HG03045 (cell line): ENCODE results near the gene BLOC1S4.

Experiments used
- ATAC-seq: cut with Tn5 transposase; IDR thresholded peaks from one replicate; pipeline ENCODE4 v1.9.1; 2021; ENCODE audit warnings: mild to moderate bottlenecking, moderate library complexity; ENCODE audit not compliant: unreplicated experiment

Gene BLOC1S4

GRCh38 chr4:6689506-6689960 lies 26.4 kb upstream of the BLOC1S4 start:
- ATAC-seq: no peak

- no peak for ATAC-seq
Measured at GRCh38 chr4:6692379-6692778, 23.6 kb upstream of the BLOC1S4 start.

DNA sequence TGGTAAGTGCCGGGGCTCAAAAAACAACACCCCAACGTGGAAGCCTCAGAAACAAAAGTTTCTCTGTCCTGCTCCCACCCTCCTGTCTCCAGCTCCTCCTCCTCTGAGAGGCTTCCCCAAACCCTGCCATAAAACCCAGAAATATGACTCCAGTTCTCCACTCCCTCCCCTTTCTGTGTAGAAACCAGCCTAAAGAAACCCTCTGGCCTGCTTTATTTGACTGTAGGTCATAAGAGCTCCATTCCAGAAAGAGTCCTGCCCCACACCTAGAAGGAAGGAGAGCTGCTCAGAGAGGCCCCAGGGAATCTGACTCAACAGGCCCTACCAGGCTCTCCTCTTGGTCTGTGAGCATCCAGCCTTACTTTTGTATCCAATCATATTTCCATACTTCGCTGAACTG lies 23.2 kb upstream of the BLOC1S4 start:
- no peak for ATAC-seq

DNA sequence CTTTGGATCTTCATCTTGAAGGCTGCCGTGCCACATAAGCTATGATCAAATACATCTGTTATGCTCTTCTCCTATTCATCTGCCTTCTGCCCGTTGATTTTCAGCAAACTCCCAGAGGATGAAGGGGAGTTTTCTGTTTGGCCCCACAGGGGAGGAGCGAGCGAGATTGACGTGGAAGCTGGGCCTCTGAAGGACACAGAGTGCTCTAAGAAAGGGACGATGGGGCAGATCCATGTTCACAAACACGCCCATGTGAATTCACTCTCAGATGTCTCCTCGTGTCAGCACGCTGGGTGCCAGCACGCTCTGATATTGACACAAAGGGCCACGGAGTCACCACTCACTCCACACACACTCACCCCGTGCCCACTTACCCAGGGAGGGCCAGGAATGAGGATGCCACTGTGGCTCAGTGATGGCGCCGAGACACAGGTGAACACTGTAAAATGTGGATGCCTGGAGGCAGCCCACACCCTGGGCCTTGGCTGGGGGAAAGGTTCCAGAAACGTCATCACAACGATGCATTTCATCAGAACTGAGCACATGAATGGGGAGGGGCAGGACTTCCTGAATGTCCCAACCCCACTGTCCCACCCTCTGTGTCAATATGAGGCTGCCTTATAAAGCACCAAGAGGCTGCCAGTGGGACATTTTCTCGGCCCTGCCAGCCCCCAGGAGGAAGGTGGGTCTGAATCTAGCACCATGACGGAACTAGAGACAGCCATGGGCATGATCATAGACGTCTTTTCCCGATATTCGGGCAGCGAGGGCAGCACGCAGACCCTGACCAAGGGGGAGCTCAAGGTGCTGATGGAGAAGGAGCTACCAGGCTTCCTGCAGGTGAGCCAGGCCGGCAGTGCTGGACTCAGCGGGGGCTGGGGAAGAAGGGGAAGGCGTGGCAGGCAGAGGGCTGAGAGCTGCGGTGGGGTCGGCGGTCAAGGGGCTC lies 22.5 kb upstream of the BLOC1S4 start, which contains the start of gene S100P:
Gene S100P (plus strand): TSS at position 648 of the 946 bp plus-strand sequence. CDS start 55 bp downstream, at position 703.
- ATAC-seq: no peak

- ATAC-seq: no peak
Measured at GRCh38 chr4:6694177-6694901, 21.6 kb upstream of the BLOC1S4 start.

- ATAC-seq: no peak
Measured at GRCh38 chr4:6695660-6696610, 20.0 kb upstream of the BLOC1S4 start.

- ATAC-seq: no peak
Measured at GRCh38 chr4:6696611-6697010, 19.4 kb upstream of the BLOC1S4 start.

- ATAC-seq: no peak
Measured at GRCh38 chr4:6697131-6697530, 18.8 kb upstream of the BLOC1S4 start.

- no peak for ATAC-seq
Measured at GRCh38 chr4:6699388-6699787, 16.6 kb upstream of the BLOC1S4 start.

DNA sequence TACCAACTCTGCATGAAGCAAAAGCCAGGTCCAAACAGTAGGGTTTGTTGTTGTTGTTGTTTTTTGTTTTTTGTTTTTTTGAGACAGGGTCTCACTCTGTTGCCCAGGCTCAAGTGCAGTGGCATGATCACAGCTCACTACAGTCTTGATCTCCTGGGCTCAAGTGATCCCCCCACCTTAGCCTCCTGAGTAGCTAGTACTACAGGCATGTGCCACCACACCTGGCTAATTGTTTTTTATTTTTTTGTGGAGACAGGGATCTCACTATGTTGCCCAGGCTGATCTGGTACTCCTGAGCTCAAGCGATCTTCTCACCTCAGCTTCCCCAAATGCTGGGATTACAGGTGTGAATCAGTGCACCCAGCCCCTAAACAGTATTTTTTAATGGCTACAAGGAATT lies 16.1 kb upstream of the BLOC1S4 start:
- no peak for ATAC-seq

- ATAC-seq: no peak
Measured at GRCh38 chr4:6701371-6701770, 14.6 kb upstream of the BLOC1S4 start.

- ATAC-seq: no peak
Measured at GRCh38 chr4:6702761-6703160, 13.2 kb upstream of the BLOC1S4 start.

DNA sequence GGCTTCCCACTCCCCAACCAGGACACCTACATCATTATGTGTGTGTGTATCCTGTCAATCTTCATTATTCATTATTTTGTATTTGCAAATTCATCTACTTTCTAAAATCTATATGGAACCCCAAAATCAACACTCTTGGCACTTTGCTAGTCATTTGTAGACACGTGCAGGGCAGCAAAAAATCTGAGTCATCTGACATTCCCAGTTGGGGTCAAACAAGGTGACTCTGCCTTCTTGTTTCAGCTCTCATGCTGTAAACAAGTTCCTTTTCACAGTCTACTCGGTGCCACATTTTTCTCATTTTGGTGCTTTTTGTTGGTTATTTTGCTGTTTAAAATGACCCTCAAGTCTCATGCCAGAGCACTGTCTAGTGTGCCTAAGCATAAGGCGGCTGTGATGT lies 12.2 kb upstream of the BLOC1S4 start:
- ATAC-seq: no peak

GRCh38 chr4:6705646-6706045 lies 10.3 kb upstream of the BLOC1S4 start:
- ATAC-seq: no peak

DNA sequence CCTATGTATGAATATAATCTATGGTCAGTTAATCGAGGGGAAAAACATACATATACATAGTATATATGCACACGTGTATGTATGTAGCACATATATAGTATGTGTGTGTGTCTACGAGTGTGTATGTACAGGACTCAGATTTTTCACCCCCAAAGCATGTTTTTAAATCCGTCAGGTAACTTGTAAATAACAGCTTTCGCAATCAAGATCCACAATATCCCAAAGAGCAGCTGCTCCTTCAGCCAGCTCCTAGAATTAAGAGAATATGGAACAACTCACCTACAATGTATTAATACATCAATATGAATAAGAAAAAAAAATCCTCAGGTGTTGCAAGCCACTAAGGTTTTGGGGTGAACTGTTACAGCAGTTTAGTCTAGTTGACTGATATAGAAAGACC lies 9.8 kb upstream of the BLOC1S4 start:
- no peak for ATAC-seq

DNA sequence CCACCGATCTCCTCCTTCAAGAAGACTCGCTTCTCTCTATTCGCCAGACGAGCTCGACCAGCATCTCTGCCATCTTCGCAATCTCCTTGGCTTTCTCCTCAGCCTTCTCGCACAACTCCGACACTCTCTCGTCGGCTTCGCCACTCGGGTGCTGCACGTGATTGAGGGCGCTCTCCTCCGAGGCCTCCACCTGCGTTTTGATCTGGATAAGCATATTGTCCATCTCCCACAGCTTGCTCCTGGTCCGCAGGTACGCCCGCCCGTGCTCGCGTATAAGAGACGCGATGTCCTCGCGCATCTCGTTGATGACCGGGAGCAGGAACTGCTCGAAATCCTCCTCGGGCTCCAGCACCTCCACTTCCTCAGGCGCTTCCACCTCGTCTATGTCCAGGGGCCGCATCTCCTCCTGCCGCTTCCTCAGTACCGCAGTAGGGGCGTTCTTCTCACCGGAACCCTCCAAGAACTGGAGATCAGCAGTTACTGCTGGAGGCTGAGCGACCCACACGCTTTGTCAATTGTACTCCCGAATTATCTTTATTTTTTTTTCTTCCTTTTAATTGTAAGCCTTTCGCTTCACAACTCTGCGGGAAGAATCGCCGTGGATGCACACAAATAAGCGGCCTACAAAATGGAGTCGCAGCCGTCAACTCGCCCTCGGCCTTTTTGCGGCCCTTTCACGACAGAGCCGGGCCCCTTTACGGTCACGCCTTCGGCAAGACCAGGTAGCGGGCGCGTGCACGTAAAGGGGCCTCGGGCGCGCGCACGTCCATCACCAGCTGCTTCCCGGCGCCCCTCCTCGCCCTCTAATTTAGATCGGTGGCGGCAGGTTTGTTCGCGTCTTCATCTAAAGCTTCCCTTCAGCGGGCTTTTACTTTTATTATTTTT lies 6.5 kb upstream of the BLOC1S4 start, which contains the start of gene MRFAP1L1:
Gene MRFAP1L1 (minus strand): TSS at position 636 of the 885 bp plus-strand sequence. CDS start 236 bp downstream, at position 400.
- peak; percentile 60 for ATAC-seq

DNA sequence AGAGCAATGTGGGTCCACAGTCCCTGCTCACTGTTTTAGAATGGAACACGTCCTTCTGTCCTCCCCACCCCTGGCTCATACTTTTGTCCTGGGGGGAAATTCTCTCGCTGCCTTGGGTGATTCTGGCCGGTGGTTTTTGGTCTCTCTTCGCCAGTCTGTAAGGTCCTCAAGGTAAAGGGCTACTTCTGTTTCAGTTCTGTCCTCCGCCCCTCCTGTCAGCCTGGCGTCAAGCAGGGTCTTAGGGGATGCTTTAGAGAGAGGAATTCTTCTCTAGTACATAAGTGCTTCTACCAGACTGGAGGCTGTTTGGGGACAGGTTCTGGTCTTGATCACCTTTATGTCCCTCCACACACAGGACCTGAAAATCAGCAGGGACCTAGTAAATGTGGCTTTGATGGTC lies 5.7 kb upstream of the BLOC1S4 start:
- no peak for ATAC-seq

DNA sequence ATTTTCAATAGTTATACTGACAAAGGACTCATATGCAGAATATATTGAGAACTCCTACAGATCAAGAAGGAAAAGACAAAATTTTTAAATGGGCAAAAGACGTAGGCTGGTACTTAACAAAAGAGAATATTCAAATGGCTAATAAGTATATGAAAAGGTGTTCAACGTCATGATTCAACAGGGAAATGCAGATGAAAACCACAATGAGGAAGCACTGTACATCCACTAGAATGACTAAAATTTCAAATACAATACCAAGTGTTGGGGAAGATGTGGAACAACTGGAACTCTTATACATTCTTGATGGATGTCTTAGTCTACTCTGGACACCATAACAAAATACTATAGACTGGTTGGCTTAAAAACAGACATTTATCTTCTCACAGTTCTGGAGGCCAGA lies 5.0 kb upstream of the BLOC1S4 start:
- no peak for ATAC-seq

DNA sequence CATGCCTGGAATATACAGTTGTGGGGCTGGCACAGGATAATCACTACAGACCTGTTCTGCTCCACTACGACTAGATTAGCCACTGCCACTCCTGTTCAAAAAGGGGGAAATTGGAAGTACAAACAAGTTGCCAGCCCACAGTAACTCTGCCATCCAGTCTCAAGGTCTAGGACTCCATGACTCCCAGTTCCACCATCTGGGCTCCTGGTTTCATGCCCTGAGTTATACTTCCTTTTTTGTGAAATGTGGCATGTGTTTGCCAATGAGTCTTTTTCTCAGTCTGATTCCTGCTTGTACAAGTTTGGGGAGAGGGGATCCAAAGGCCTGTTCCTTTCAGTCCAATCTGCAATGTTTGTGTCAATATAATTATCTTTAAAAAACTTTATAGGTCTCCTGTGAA lies 1.0 kb upstream of the BLOC1S4 start:
- ATAC-seq: no peak

DNA sequence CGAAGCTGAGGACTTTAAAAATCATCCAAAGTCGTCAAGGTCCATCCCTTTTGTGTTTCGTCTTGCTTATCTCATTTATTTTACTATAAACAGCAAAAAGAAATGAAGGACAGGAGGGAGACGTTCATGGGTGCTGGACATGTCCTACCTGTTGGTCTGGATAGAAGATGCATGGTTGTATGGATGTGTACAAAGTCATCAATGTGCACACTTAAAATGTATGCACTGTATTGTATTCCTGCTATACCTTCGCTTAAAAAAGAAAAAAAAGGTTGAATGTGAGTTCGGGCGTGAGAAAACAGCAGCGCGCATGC lies 313 bp upstream of the BLOC1S4 start:
- ATAC-seq: peak; percentile 18
